Mesothelial cell of epicardium (in vitro differentiated cells): ENCODE data around the gene DPYD. TPM values are rescaled to one million over a fixed set of nuclear protein-coding genes. Genes with fewer than 3 reads are reported as not detected.

Experiments
- DNase-seq, 2 experiments: peaks; one replicate each; pipeline ENCODE4 v3.0.0; 2021; ENCODE audit warnings: low spot score in 2 of 2; ENCODE audit not compliant: unreplicated experiment in 2 of 2
- H3K27ac Mint-ChIP-seq: 2 replicates; pipeline ENCODE4 v1.8.0; 2021; ENCODE audit warnings: mixed read lengths
- H3K27me3 Mint-ChIP-seq: 2 replicates; pipeline ENCODE4 v1.8.0; 2021; ENCODE audit warnings: low read depth, mixed read lengths
- H3K36me3 Mint-ChIP-seq: 2 replicates; pipeline ENCODE4 v1.8.0; 2021; ENCODE audit warnings: mixed read lengths
- H3K4me1 Mint-ChIP-seq: 2 replicates; pipeline ENCODE4 v1.8.0; 2021; ENCODE audit warnings: mixed read lengths
- H3K4me3 Mint-ChIP-seq: 2 replicates; pipeline ENCODE4 v1.8.0; 2021; ENCODE audit warnings: mild to moderate bottlenecking, moderate library complexity, mixed read lengths
- H3K9me3 Mint-ChIP-seq: 2 replicates; pipeline ENCODE4 v1.8.0; 2021; ENCODE audit warnings: mixed read lengths
- total RNA-seq: library from RNA; stranded (reverse); gene quantifications from 3 replicates; pipeline ENCODE4 v1.2.1, GENCODE V29; 2021
- TF ChIP-seq, protein P1 (sequence below): fragments of 200-600 bp; sonication (generic); IDR thresholded peaks from one replicate; pipeline ENCODE4 v1.5.0; 2021; ENCODE audit warnings: antibody characterized with exemption; ENCODE audit not compliant: unreplicated experiment

Gene DPYD
- total RNA-seq, 1 donor from 2014 or later, result 13.3 TPM

DNA sequence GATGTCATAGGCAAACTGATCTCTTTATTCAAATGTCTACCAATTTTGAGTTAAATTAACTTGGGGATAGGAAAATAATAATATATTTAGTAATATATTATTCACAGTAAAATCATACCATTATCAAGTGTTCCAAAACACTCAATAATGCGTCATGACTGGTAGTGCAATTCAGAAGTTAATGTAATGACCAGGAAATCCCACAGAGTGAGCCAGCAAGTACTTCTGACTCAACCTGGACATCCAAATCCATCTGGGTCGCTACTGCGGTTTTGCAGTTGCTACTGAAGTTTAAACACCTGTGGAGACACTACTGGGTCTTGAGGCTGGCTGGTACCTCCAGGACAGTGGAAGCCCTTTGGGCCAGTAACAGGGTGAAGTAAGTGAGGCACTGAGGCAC lies 44.8 kb downstream of the DPYD start:
- Mint-ChIP-seq H3K4me1 (no peaks in the 10 kb centered on the region), H3K9me3 (no peaks in the 10 kb centered on the region), H3K27ac (no peak overlapping the region), H3K36me3 (peaks cover 2% of the 10 kb centered on the region), H3K4me3 (no peak overlapping the region), H3K27me3 (peaks cover 3% of the 10 kb centered on the region)
- TF ChIP-seq, protein P1, sequence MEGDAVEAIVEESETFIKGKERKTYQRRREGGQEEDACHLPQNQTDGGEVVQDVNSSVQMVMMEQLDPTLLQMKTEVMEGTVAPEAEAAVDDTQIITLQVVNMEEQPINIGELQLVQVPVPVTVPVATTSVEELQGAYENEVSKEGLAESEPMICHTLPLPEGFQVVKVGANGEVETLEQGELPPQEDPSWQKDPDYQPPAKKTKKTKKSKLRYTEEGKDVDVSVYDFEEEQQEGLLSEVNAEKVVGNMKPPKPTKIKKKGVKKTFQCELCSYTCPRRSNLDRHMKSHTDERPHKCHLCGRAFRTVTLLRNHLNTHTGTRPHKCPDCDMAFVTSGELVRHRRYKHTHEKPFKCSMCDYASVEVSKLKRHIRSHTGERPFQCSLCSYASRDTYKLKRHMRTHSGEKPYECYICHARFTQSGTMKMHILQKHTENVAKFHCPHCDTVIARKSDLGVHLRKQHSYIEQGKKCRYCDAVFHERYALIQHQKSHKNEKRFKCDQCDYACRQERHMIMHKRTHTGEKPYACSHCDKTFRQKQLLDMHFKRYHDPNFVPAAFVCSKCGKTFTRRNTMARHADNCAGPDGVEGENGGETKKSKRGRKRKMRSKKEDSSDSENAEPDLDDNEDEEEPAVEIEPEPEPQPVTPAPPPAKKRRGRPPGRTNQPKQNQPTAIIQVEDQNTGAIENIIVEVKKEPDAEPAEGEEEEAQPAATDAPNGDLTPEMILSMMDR, result no peak
- no peak for DNase-seq

DNA sequence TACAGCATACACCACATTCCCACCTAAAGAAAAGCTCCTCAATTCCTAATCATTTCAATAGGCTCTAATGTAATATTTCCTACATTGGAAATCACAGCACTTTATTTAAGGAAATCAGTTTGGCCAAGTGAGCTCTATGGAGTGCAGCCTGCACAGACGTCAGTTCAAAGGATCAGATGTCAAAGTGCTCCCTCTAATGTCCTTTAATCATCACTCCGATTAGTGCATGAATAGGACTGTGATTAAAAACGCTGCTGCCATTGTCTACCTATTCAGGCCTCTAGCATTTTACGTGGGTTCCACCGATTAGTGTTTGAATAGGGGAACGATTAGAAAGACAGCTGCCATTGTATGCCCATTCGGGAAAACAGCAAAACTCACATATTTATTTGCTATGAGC lies 50.2 kb downstream of the DPYD start:
- no peak for DNase-seq
- Mint-ChIP-seq H3K9me3 (peaks cover 24% of the 10 kb centered on the region), H3K4me1 (peaks cover 4% of the 10 kb centered on the region), H3K4me3 (no peak overlapping the region), H3K36me3 (peaks cover 8% of the 10 kb centered on the region), H3K27me3 (peaks cover 3% of the 10 kb centered on the region), H3K27ac (no peak overlapping the region)
- TF ChIP-seq, protein P1, result no peak

DNA sequence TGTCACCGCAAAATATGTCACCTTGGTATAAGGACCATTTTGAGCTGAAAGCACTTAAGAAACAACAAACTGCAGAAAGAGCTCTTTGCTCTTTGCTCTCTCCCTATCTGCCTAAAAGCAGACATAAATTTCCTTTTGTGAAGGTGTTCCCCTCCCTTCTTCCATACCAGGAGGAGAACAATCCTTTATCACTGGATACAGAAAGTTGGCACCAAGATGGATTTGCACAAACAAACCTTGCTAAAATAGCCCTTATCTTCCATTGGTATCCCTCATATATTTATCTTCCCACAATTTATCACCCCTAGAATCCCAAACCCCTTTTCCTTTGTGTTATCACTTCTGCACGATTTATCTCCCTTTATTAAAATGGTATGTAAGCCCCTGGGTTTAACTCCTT lies 51.4 kb downstream of the DPYD start:
- no peak overlapping the region for H3K27ac Mint-ChIP-seq
- H3K27me3 Mint-ChIP-seq, result peaks cover 3% of the 10 kb centered on the region
- H3K36me3 Mint-ChIP-seq, result peaks cover 10% of the 10 kb centered on the region
- peaks cover 27% of the 10 kb centered on the region for H3K9me3 Mint-ChIP-seq
- TF ChIP-seq, protein P1, result no peak
- H3K4me3 Mint-ChIP-seq, result no peak overlapping the region
- H3K4me1 Mint-ChIP-seq, result peaks cover 4% of the 10 kb centered on the region
- DNase-seq, result no peak

DNA sequence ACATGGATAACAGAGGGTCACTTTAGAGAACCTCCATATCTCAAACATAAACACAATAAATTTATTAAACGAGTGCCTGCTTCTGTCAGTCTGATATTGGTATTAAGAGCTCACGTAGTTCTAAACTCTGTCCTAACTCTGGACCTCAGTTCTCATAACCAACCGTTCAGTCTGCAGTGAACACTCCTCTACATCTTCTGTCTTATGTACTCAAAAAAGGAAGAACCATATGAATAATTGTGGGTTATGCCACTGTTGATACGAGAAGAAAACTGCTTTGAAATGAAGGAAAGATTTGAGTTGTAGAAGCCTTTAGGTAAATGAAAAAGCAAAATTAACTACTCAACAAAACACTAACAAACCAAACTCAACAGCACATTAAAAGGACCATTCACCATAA lies 53.7 kb downstream of the DPYD start:
- Mint-ChIP-seq H3K4me1 (peaks cover 4% of the 10 kb centered on the region), H3K27ac (no peak overlapping the region), H3K4me3 (no peak overlapping the region), H3K9me3 (peaks cover 27% of the 10 kb centered on the region), H3K27me3 (no peaks in the 10 kb centered on the region), H3K36me3 (peaks cover 10% of the 10 kb centered on the region)
- TF ChIP-seq, protein P1, result no peak
- no peak for DNase-seq

DNA sequence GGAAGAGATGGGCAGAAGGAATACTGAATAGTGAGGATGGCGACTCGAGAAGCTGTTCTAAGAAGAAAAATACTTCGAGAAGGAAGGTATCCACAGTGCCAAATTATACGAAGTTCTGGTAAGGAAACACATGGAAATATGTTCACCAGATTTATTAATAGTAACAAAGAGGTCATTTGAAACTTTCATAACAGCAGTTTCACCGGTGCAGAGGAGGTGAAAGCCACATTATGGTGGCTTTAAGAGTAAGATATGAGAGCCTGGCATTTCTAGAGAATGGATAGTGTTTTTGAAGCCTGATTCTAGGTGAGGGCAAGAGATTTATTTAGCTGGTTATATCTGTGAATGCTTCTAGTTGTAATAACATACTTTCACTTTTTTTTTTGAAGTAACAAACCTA lies 56.2 kb downstream of the DPYD start:
- H3K4me3 Mint-ChIP-seq, result no peak overlapping the region
- no peaks in the 10 kb centered on the region for H3K27me3 Mint-ChIP-seq
- H3K27ac Mint-ChIP-seq, result no peak overlapping the region
- TF ChIP-seq, protein P1, result no peak
- H3K4me1 Mint-ChIP-seq, result peaks cover 3% of the 10 kb centered on the region
- DNase-seq, result no peak
- H3K9me3 Mint-ChIP-seq, result peaks cover 26% of the 10 kb centered on the region
- H3K36me3 Mint-ChIP-seq, result peaks cover 10% of the 10 kb centered on the region

DNA sequence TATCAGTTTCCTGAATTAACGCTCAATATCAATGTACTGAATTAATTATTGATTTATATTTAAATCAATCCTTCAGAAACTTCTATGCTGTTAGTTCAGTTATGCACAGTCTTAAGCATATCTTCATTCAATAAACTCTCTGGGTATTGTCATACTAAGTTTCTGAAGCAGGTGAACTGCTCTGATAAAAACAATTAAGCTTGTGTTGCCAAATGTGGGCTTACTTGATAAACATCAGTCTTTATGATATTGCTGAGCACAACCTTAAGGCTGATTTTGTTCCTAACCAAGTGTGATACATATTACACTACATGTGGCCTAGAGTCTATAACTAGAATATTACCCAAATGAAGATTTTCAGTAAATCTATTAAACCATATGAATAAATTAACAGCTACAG lies 67.6 kb downstream of the DPYD start:
- Mint-ChIP-seq H3K4me1 (peaks cover 4% of the 10 kb centered on the region), H3K36me3 (no peaks in the 10 kb centered on the region), H3K27ac (no peak overlapping the region), H3K9me3 (peaks cover 4% of the 10 kb centered on the region), H3K27me3 (peaks cover 10% of the 10 kb centered on the region), H3K4me3 (no peak overlapping the region)
- no peak for DNase-seq
- TF ChIP-seq, protein P1, result no peak
